Hepatocyte (in vitro differentiated cells): ENCODE results near the gene VILL.

Source experiments
- EZH2 ChIP-seq: fragments of 200-600 bp; sonication (generic); IDR thresholded peaks from 2 replicates; pipeline ENCODE4 v1.6.1; 2016; ENCODE audit warnings: antibody characterized with exemption, mild to moderate bottlenecking, borderline replicate concordance
- TF ChIP-seq, protein P1 (sequence below): fragments of 200-600 bp; sonication (generic); IDR thresholded peaks from 2 replicates; pipeline ENCODE4 v1.5.1; 2016; ENCODE audit warnings: antibody characterized with exemption, mild to moderate bottlenecking; ENCODE audit not compliant: poor library complexity

DNA sequence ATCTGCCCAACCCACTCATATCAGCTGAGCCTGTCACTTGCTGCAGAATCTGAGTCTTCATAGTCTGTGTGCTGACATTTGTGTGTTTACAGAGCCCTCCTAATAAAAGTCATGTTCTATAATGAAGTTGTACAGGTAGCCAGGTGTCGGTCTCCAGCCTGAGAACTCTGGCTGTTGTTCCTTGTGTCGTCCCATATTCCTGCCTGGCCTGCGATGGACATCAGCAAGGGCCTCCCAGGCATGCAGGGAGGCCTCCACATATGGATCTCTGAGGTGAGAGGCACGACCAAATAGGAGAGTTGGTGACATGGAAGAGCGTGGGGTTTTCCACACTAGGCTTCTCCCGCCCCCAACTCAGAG lies 2.9 kb downstream of the VILL start:
- TF ChIP-seq, protein P1, sequence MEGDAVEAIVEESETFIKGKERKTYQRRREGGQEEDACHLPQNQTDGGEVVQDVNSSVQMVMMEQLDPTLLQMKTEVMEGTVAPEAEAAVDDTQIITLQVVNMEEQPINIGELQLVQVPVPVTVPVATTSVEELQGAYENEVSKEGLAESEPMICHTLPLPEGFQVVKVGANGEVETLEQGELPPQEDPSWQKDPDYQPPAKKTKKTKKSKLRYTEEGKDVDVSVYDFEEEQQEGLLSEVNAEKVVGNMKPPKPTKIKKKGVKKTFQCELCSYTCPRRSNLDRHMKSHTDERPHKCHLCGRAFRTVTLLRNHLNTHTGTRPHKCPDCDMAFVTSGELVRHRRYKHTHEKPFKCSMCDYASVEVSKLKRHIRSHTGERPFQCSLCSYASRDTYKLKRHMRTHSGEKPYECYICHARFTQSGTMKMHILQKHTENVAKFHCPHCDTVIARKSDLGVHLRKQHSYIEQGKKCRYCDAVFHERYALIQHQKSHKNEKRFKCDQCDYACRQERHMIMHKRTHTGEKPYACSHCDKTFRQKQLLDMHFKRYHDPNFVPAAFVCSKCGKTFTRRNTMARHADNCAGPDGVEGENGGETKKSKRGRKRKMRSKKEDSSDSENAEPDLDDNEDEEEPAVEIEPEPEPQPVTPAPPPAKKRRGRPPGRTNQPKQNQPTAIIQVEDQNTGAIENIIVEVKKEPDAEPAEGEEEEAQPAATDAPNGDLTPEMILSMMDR, result no peak
- no peak for TF ChIP-seq EZH2
